ENCODE results near the gene TTC7B.

GRCh38 chr14:90491911-90492531 lies 324.2 kb downstream of the TTC7B start:
- TF ChIP-seq TAF1 (IDR thresholded peaks at IDR 0.05; ENCODE audit: borderline replicate concordance, low read depth, low read length) (no peak), POLR2A (IDR thresholded peaks at IDR 0.05; ENCODE audit: low read depth, low read length) (no peak), POLR2AphosphoS5 (IDR thresholded peaks at IDR 0.05; ENCODE audit: low read depth, low read length) (no peak)
